HG03520 (cell line): ENCODE measurements around the gene PNPLA3.

Experiments used
- ATAC-seq: cut with Tn5 transposase; IDR thresholded peaks from one replicate; pipeline ENCODE4 v1.9.1; 2021; ENCODE audit warnings: mild to moderate bottlenecking, moderate library complexity; ENCODE audit not compliant: unreplicated experiment

PNPLA3 gene

GRCh38 chr22:43957871-43958270 lies 34.3 kb downstream of the PNPLA3 start:
- ATAC-seq, result no peak

GRCh38 chr22:43964314-43964857 lies 40.8 kb downstream of the PNPLA3 start:
- ATAC-seq, result no peak

- no peak for ATAC-seq
These were observed 43.5 kb downstream of the PNPLA3 start for GRCh38 chr22:43967069-43967468.

GRCh38 chr22:43968614-43969013 lies 45.0 kb downstream of the PNPLA3 start:
- no peak for ATAC-seq

- ATAC-seq, result no peak
These were observed 45.6 kb downstream of the PNPLA3 start for GRCh38 chr22:43969021-43969878.

- ATAC-seq, result no peak
These were observed 46.6 kb downstream of the PNPLA3 start for GRCh38 chr22:43969989-43970755.

- ATAC-seq, result no peak
These were observed 47.5 kb downstream of the PNPLA3 start for GRCh38 chr22:43971112-43971511.

- ATAC-seq, result no peak
These were observed 49.4 kb downstream of the PNPLA3 start for GRCh38 chr22:43972931-43973462.

GRCh38 chr22:43974028-43974545 lies 50.5 kb downstream of the PNPLA3 start:
- ATAC-seq, result no peak

- ATAC-seq, result no peak
These were observed 51.4 kb downstream of the PNPLA3 start for GRCh38 chr22:43975041-43975440.

- no peak for ATAC-seq
These were observed 53.5 kb downstream of the PNPLA3 start for GRCh38 chr22:43976861-43977795.

- ATAC-seq, result no peak
These were observed 55.0 kb downstream of the PNPLA3 start for GRCh38 chr22:43978558-43978957.

GRCh38 chr22:43980579-43980978 lies 57.0 kb downstream of the PNPLA3 start:
- ATAC-seq, result no peak

GRCh38 chr22:43980996-43981395 lies 57.4 kb downstream of the PNPLA3 start:
- ATAC-seq, result no peak

- no peak for ATAC-seq
These were observed 60.2 kb downstream of the PNPLA3 start for GRCh38 chr22:43983808-43984207.

GRCh38 chr22:43985532-43985931 lies 61.9 kb downstream of the PNPLA3 start:
- no peak for ATAC-seq

GRCh38 chr22:43988116-43988820 lies 64.7 kb downstream of the PNPLA3 start:
- no peak for ATAC-seq

GRCh38 chr22:43988960-43989359 lies 65.4 kb downstream of the PNPLA3 start:
- no peak for ATAC-seq

GRCh38 chr22:43990044-43990443 lies 66.4 kb downstream of the PNPLA3 start:
- ATAC-seq, result no peak
